ENCODE measurements around the gene EGFL6. TPM values are rescaled to one million over a fixed set of nuclear protein-coding genes. Genes with fewer than 3 reads are reported as not detected.

EGFL6 gene
- total RNA-seq, 2 experiments from 2014 or later: not detected

DNA sequence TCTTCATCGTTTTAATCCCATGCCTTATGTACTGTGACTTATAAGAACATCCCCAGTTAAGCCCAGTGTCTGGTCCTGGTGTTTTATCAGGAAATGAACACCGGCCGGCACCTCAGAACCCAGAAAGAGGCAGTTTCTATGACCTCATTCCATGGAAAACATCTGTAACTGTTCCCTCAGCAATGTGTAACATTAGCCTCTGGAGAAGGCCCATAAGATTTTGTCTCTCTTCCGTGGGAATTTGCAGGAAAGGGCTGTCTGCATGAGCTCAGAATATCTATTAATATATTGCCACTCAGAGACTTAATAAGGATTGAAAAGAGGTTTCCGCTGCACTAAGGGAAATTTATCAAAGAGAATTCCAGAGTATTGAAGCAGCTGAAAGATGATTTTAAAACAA, 80.4 kb downstream of the EGFL6 start:
- DNase-seq (no peak), ATAC-seq (ENCODE audit: poor library complexity) (no peak)
- Mint-ChIP-seq H3K27me3 (no peaks in the 10 kb centered on the region), H3K9me3 (no peaks in the 10 kb centered on the region), H3K36me3 (ENCODE audit: low read depth) (peaks cover 8% of the 10 kb centered on the region), H3K4me1 (ENCODE audit: low read depth) (peaks cover 20% of the 10 kb centered on the region), H3K27ac (no peak overlapping the region), H3K4me3 (no peak overlapping the region)
- H3K27me3 ChIP-seq (ENCODE audit: control insufficient read depth in 1 of 2, insufficient read depth in 2 of 2, low read length in 2 of 2): no peaks in the 10 kb centered on the region
- TF ChIP-seq, protein P1, sequence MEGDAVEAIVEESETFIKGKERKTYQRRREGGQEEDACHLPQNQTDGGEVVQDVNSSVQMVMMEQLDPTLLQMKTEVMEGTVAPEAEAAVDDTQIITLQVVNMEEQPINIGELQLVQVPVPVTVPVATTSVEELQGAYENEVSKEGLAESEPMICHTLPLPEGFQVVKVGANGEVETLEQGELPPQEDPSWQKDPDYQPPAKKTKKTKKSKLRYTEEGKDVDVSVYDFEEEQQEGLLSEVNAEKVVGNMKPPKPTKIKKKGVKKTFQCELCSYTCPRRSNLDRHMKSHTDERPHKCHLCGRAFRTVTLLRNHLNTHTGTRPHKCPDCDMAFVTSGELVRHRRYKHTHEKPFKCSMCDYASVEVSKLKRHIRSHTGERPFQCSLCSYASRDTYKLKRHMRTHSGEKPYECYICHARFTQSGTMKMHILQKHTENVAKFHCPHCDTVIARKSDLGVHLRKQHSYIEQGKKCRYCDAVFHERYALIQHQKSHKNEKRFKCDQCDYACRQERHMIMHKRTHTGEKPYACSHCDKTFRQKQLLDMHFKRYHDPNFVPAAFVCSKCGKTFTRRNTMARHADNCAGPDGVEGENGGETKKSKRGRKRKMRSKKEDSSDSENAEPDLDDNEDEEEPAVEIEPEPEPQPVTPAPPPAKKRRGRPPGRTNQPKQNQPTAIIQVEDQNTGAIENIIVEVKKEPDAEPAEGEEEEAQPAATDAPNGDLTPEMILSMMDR (IDR thresholded peaks at IDR 0.05): no peak
- no peak overlapping the region for H3K27ac ChIP-seq (ENCODE audit: low read depth in 1 of 2, low read length in 2 of 2)
- no peaks in the 10 kb centered on the region for H3K36me3 ChIP-seq (ENCODE audit: insufficient read depth, low read length)
- ChIA-PET POLR2A (no interaction called here), CTCF (interaction anchor here (1.4 to 1.7 kb wide), 2 partner anchors 38 to 703 kb away, joined by 3 read pairs; no protein-coding TSS in a partner anchor)
- H3K4me3 ChIP-seq (ENCODE audit: low read length): no peak overlapping the region
- intact Hi-C loops (cut with DNase I, micrococcal nuclease): loop anchor here (2.0 to 10.0 kb wide), 8 partner anchors 82 to 1888 kb away; partner anchors contain the start of genes OFD1 (in 1 of the 2), PIGA (in 1 of the 2), PRPS2 (in 1 of the 2) and TMSB4X (in 1 of the 2)
- H3K9me3 ChIP-seq (ENCODE audit: control insufficient read depth in 1 of 2, insufficient read depth in 1 of 2, low read length in 2 of 2): no peaks in the 10 kb centered on the region
- H3K4me1 ChIP-seq (ENCODE audit: insufficient read depth, low read length): peaks cover 9% of the 10 kb centered on the region

GRCh38 chrX:13650318-13650717, 80.9 kb downstream of the EGFL6 start:
- ChIA-PET POLR2A (interaction anchor here (3.7 kb wide), 1 partner anchor 379 kb away, joined by 13 read pairs; the partner anchor contains the start of gene GEMIN8), CTCF (interaction anchor here (1.4 to 1.7 kb wide), 2 partner anchors 38 to 704 kb away, joined by 3 read pairs; no protein-coding TSS in a partner anchor)
- TF ChIP-seq, protein P1 (IDR thresholded peaks at IDR 0.05): no peak
- Histone ChIP-seq H3K4me1 (ENCODE audit: insufficient read depth, low read length) (peaks cover 9% of the 10 kb centered on the region), H3K27ac (ENCODE audit: low read depth in 1 of 2, low read length in 2 of 2) (no peak overlapping the region), H3K9me3 (ENCODE audit: control insufficient read depth in 1 of 2, insufficient read depth in 1 of 2, low read length in 2 of 2) (no peaks in the 10 kb centered on the region), H3K36me3 (ENCODE audit: insufficient read depth, low read length) (peaks cover 2% of the 10 kb centered on the region), H3K4me3 (ENCODE audit: low read length) (no peak overlapping the region), H3K27me3 (ENCODE audit: control insufficient read depth in 1 of 2, insufficient read depth in 2 of 2, low read length in 2 of 2) (no peaks in the 10 kb centered on the region)
- no peak for ATAC-seq (ENCODE audit: poor library complexity)
- H3K36me3 Mint-ChIP-seq (ENCODE audit: low read depth): peaks cover 8% of the 10 kb centered on the region
- DNase-seq: no peak
- intact Hi-C loops (cut with DNase I, micrococcal nuclease): loop anchor here (5.0 to 10.0 kb wide), 5 partner anchors 82 to 1888 kb away; partner anchors contain the start of genes OFD1 (in 1 of the 2), PIGA (in 1 of the 2), PRPS2 (in 1 of the 2) and TMSB4X (in 1 of the 2)
- H3K27me3 Mint-ChIP-seq: no peaks in the 10 kb centered on the region
- no peak overlapping the region for H3K4me3 Mint-ChIP-seq
- H3K27ac Mint-ChIP-seq: no peak overlapping the region
- H3K4me1 Mint-ChIP-seq (ENCODE audit: low read depth): peaks cover 25% of the 10 kb centered on the region
- H3K9me3 Mint-ChIP-seq: no peaks in the 10 kb centered on the region

- no peak overlapping the region for H3K4me3 Mint-ChIP-seq
- Histone ChIP-seq H3K27me3 (ENCODE audit: control insufficient read depth in 1 of 2, insufficient read depth in 2 of 2, low read length in 2 of 2) (no peaks in the 10 kb centered on the region), H3K27ac (ENCODE audit: low read depth in 1 of 2, low read length in 2 of 2) (no peak overlapping the region), H3K4me3 (ENCODE audit: low read length) (no peak overlapping the region), H3K9me3 (ENCODE audit: control insufficient read depth in 1 of 2, insufficient read depth in 1 of 2, low read length in 2 of 2) (no peaks in the 10 kb centered on the region), H3K4me1 (ENCODE audit: insufficient read depth, low read length) (peaks cover 9% of the 10 kb centered on the region), H3K36me3 (ENCODE audit: insufficient read depth, low read length) (peaks cover 11% of the 10 kb centered on the region)
- TF ChIP-seq, protein P1 (IDR thresholded peaks at IDR 0.05): no peak
- ATAC-seq (ENCODE audit: poor library complexity) (no peak), DNase-seq (no peak)
- H3K36me3 Mint-ChIP-seq (ENCODE audit: low read depth): peaks cover 8% of the 10 kb centered on the region
- H3K4me1 Mint-ChIP-seq (ENCODE audit: low read depth): peaks cover 25% of the 10 kb centered on the region
- no peaks in the 10 kb centered on the region for H3K27me3 Mint-ChIP-seq
- POLR2A ChIA-PET: interaction anchor here (3.7 kb wide), 1 partner anchor 378 kb away, joined by 13 read pairs; the partner anchor contains the start of gene GEMIN8
- no peak overlapping the region for H3K27ac Mint-ChIP-seq
- intact Hi-C loops (cut with DNase I, micrococcal nuclease): loop anchor here (5.0 to 10.0 kb wide), 5 partner anchors 81 to 1889 kb away; partner anchors contain the start of genes OFD1 (in 1 of the 2), PIGA (in 1 of the 2), PRPS2 (in 1 of the 2) and TMSB4X (in 1 of the 2)
- H3K9me3 Mint-ChIP-seq: no peaks in the 10 kb centered on the region
- CTCF ChIA-PET: interaction anchor here (1.4 to 1.7 kb wide), 2 partner anchors 37 to 704 kb away, joined by 3 read pairs; no protein-coding TSS in a partner anchor
These were observed 81.7 kb downstream of the EGFL6 start for GRCh38 chrX:13651150-13651549.
